ENCODE data around the gene MICU1. TPM values are rescaled to one million over a fixed set of nuclear protein-coding genes. Genes with fewer than 3 reads are reported as not detected.

Gene MICU1
- polyA plus RNA-seq, 3 donors, result 75.6 to 83.9 (median 77.1) TPM

Other genes starting within 250 kb of the MICU1 start
- 10 to 100 TPM; 41.0 to 51.6 (median 44.1) TPM for gene MCU, start 66.1 kb upstream of the MICU1 start, polyA plus RNA-seq (ENCODE audit: insufficient read length in 3 of 3)